NOMO-1 treated with dmso at 0.1 percent for 144 hours (cell line): Measurements from ENCODE around the gene BTG3.

Experiments
- DNase-seq: peaks from one replicate; lab custom pipeline; 2025; ENCODE audit not compliant: unreplicated experiment; lab: John Stamatoyannopoulos, UW

BTG3 gene

DNA sequence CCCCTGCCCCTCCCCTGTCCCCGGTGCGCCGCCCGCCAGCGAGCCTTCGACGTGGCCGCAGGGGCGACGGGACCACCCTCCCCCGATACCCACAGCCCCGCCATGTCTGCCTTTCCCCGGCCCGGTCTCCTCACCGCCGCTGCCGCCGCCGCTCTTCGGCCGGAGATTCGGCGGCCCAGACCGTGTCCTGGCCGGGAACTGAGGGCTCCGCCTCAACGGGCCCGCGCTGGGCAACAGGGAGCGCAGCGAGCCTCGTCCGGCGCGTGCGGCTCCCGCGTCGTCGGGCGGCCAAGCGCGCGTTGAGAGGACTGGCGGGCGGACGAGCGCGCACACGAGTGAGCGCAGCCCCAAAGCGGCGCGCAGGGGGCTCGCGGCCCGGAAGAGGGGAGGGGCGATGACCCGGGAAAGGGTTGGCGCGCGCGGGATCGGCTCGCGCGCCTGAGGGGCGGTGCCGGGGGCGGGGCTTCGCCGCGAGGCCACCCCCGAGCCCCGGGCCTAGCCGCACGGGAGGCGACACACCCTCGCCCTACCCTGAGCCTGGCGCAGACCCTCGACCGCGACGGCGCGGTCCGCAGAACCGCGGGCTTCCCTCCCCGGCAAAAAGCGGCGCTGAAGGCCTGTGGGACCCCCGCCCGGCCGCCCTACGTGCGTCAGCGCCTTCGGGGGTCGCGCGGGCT lies at the start of gene BTG3:
BTG3 (minus strand) TSS at position 337 of the 677 bp plus-strand sequence. CDS start 3,757 bp downstream, outside the sequence.
- peak; percentile 70 for DNase-seq

DNA sequence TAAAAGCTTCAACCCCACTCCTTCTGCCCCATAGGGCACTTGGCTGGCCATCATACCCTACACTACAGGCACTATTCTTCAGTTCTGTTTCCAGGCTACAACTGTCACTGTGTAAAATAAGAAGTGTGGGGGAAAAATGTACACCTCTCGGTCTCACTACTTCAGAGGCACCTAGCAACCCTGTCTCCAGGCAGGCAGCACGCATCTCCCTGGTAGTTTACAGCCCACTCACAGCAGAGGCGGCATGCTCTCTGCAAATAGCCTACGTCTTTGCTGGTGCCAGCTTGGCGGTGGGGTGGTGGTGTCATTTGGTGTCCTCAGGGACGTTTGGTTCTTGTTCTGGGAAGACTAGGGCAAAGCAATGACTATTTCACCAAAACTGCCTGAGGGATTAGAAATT lies 48.2 kb upstream of the BTG3 start:
- DNase-seq = no peak

- peak; percentile 67 for DNase-seq
These were observed 47.8 kb upstream of the BTG3 start for GRCh38 chr21:17660452-17660851.

- DNase-seq = no peak
These were observed 46.2 kb upstream of the BTG3 start for GRCh38 chr21:17658931-17659330.

GRCh38 chr21:17651526-17651925 lies 38.8 kb upstream of the BTG3 start:
- no peak for DNase-seq

DNA sequence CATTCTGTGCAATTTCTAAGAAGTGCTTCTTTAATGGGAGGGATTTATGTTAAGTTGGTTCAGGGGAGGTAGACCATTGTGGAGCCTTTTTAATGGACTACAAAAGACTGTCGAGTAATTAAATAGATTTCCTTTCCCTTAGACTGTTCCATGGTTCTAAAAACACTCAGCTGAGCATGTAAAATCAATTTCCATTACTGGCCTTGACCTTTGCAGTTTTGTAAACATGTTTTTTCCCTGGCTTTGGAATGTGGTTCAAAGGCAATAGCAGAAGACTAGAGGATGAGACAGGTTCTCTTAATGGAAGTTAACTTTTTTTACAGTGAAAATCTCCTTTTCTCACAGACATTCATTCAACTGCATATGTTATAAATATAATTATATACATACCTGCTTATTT lies 37.6 kb upstream of the BTG3 start:
- no peak for DNase-seq

GRCh38 chr21:17646790-17647189 lies 34.1 kb upstream of the BTG3 start:
- DNase-seq = no peak

- no peak for DNase-seq
These were observed 31.5 kb upstream of the BTG3 start for GRCh38 chr21:17644186-17644585.

DNA sequence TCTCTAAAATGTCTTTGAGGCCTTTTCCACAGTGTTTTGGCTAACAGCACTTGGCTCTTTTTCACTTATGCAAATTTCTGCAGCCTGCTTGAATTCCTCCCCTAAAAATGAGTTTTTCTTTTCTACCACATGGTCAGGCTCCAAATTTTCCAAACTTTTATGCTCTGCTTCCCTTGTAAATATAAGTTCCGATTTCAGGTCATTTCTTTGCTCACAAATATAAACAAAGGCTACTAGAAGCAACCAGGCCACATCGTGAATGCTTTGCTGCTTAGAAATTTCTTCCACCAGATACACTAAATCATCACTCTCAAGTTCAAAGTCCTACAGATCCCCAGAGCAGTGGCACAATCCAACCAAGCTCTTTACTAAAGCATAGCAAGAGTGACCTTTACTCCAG lies 28.1 kb upstream of the BTG3 start:
- DNase-seq = no peak

DNA sequence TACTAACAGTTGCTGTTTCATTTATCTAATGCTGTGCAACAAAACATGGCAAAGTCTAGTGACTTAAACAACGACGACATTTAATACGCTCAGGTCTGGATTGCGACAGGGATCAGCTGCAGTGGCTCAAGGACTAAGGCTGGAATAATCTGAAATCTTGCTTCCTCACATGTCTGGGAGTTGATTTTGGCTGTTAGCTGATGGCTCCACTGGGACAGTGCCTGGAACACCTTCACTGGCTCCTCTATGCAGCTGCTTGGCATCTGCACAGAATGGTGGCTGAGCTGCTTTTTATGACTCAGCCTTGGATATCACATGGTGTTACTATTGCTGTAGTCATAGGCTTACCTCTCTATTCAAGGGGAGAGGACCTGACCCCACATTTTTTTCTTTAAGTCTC lies 24.0 kb upstream of the BTG3 start:
- no peak for DNase-seq

- no peak for DNase-seq
These were observed 18.5 kb upstream of the BTG3 start for GRCh38 chr21:17631195-17631594.

- no peak for DNase-seq
These were observed 9.3 kb upstream of the BTG3 start for GRCh38 chr21:17622018-17622417.

DNA sequence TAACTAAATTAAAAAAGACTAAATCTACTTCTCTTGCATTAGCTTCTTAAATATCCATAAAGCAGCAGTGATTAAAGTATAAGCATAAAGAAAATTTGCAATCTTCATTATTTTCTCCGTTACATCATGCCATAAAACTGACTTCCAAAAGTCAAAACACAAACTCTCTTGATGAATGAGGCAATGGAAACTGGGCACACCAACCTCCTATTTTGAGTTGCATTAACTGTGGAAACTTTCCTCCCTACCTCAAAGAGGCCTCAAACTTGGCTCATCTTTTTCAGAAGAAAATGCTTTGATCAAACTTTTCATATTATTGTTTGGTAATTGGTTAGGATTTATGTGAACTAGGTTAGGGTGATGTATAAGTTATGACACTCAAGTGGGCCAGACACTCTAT lies 4.1 kb upstream of the BTG3 start:
- DNase-seq = no peak

GRCh38 chr21:17613242-17613676 lies 558 bp upstream of the BTG3 start:
- peak; percentile 12 for DNase-seq

DNA sequence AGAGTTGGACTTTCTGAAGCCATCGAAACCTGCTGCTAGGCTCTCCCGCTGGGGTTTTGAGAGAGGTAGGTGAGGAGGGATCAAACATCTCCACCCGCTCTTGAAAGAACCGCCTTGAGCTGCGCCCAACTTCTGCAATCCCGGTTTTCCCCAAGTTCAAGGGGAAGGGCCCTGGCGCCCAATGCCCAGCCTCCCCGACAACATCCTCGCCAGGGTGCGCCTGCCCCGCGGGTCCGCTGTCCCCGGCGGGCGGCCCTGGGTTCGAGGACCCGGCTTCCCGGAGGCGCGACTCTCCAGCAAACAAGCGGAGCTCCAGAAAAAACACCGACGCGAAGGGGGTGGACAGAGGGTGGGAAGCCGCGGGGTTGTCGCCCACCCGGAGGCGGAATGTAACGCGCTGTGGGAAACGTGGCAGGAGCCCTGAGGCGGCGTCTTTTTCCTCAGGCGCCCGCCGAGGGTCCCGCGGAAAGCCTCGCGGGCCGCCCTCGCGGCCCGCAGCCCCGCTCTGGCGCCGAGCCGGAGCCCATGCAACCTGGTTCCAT lies 607 bp downstream of the BTG3 start:
- DNase-seq = peak; percentile 2

DNA sequence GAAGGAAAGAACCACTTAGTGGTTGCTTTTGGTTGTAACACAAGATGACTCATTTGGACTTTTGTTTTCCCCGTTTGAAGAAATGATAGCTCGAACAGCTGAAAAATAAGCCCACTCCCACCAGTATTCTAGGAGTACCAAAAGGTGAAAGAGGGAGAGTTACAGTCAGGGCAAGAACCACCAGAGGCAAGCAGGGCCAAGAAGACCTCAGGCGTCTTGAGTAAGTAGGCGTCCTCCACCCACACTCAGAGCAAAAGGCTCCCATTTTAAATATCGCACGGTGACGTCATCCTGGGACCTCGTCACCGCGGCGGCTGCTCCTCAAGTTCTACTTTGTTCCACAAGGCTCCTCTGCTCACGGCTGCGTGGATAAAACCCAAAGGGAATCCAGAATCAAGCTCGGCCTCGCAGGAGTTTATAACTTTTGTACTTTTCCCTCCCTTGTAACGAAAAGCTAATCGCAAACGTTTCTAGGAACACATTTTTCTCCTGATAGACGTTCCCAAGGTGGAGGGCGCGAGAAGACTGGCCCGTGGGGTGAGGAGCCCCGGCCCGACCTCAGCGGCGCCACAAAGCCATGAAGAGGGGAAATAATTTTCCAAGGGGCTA lies 1.2 kb downstream of the BTG3 start:
- peak; percentile 65 for DNase-seq

GRCh38 chr21:17610911-17611310 lies 1.8 kb downstream of the BTG3 start:
- no peak for DNase-seq

GRCh38 chr21:17609681-17610080 lies 3.0 kb downstream of the BTG3 start:
- DNase-seq = no peak

GRCh38 chr21:17607684-17608083 lies 5.0 kb downstream of the BTG3 start:
- DNase-seq = no peak

DNA sequence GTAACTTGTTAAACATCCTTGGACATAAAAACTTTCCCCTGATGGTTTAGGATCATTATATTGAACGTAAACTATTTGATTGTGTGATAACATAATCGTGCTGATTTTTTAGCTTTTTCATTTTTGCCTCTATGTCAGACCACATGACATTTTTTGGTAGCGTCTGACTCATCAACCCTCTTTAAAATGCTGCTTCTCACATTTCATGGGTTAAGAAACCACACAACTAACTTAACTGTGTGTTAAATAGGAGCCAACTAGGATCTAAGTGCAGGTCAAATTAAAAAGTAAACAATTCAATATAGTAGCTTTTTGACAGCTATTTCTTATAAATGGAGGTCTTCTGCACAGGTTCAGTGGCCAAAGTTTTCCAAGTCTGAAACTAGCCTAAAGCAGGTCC lies 9.8 kb downstream of the BTG3 start:
- DNase-seq = no peak

DNA sequence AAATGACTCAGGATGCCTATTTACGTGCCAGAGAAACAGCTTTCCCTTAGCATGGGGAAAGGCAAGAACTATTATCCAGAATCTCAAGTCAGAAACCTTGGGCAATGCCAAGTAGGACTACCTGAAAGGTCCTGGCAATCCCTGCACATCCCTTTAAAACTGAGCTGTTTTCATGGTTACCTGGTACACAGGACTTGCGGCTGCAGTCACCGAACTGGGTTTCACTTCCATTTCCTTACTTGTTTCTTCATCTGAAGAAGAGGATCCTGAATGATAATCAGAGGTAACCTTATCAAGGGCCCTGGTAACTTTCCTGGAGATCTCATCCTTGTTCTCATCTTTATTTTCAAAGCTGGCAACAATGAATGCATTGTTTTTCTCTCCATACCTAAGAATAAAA lies 14.3 kb downstream of the BTG3 start:
- no peak for DNase-seq

GRCh38 chr21:17597680-17598079 lies 15.0 kb downstream of the BTG3 start:
- no peak for DNase-seq

DNA sequence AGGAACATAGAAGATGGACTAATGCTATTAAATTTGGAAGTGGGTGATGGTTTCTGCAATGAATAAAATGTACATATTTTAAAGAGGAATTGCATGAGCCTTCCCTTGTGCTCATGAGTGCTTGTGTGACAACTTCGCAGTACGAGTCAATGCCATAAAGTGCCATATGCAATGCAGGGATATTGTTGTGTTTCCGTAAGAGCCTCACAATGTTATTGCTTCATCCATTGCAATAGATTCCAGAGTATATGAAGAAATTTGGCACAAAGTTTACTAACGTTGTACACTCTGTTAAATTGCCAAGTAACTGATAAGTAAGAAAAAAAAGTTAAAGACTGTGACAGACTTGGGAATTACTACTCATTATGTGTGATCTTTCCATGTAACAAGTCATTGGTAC lies 22.3 kb downstream of the BTG3 start:
- no peak for DNase-seq
